Measurements from ENCODE around the gene GPR157. TPM values are rescaled to one million over a fixed set of nuclear protein-coding genes. Genes with fewer than 3 reads are reported as not detected.
A peak's percentile ranks its signal among the peaks of the same experiment; 100 is the strongest.

GPR157 gene
- total RNA-seq, 1 donor from 2014 or later, result 1.7 TPM

DNA sequence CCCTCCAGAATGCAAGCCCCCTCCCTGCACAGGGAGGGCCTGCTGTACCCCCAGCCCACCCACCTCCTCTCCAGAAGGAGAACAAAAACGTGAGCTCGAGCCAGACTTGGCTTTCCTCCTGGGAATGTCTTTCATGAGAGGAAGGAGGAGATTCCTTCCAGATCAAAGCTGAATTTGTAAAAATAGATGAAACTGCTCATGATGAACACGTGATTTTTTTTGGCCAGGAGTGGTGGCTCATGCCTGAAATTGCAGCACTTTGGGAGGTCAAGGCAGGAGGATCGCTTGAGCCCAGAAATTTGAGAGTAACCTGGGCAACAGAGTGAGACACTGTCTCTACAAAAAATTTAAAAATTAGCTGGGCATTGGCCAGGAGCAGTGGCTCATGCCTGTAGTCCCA, 21.8 kb downstream of the GPR157 start:
- no peak for TF ChIP-seq CTCF (conservative IDR thresholded peaks at IDR 0.05; ENCODE audit: low read depth, low read length)
- DNase-seq (ENCODE audit: low read depth), result no peak
- no peak overlapping the region for H3K4me3 ChIP-seq (ENCODE audit: low read depth, low read length)

GRCh38 chr1:9106286-9106685, 22.6 kb downstream of the GPR157 start:
- TF ChIP-seq CTCF (conservative IDR thresholded peaks at IDR 0.05; ENCODE audit: low read depth, low read length), result no peak
- no peak for DNase-seq (ENCODE audit: low read depth)
- H3K4me3 ChIP-seq (ENCODE audit: low read depth, low read length), result no peak overlapping the region

DNA sequence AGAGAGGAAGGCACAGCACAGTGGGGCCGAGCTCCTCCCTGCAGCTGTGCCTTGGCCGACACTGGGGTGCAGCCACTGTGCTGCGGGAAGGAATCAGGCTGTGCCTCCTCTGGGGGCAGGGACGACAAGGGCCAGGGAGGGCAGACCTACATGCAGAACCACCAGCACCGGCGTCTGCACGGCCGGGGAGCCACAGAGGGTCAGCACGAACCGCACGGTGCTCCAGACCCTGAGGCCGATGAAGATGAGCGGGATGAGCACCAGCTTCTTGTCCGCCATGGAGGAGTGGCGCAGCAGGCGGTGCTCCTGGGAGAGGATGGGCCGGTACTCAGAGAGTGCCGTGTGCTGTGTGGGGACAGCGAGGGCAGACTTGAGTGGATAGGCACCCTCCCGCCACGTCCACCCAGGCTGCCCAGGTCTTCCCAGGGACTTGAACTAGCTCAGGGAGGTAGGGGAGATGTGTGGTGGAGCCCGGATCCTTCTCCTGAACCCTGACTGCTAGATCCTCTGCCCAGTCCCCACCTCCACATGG, 23.5 kb downstream of the GPR157 start:
- no peak overlapping the region for H3K4me3 ChIP-seq (ENCODE audit: low read depth, low read length)
- TF ChIP-seq CTCF (conservative IDR thresholded peaks at IDR 0.05; ENCODE audit: low read depth, low read length), result no peak
- DNase-seq (ENCODE audit: low read depth), result no peak

- TF ChIP-seq CTCF (conservative IDR thresholded peaks at IDR 0.05; ENCODE audit: low read depth, low read length), result peak; percentile 90
- no peak overlapping the region for H3K4me3 ChIP-seq (ENCODE audit: low read depth, low read length)
- no peak for DNase-seq (ENCODE audit: low read depth)
Observed at GRCh38 chr1:9101510-9102146, 27.3 kb downstream of the GPR157 start.

- no peak for TF ChIP-seq CTCF (conservative IDR thresholded peaks at IDR 0.05; ENCODE audit: low read depth, low read length)
- no peak overlapping the region for H3K4me3 ChIP-seq (ENCODE audit: low read depth, low read length)
- DNase-seq (ENCODE audit: low read depth), result no peak
Observed at GRCh38 chr1:9100471-9101043, 28.3 kb downstream of the GPR157 start.

DNA sequence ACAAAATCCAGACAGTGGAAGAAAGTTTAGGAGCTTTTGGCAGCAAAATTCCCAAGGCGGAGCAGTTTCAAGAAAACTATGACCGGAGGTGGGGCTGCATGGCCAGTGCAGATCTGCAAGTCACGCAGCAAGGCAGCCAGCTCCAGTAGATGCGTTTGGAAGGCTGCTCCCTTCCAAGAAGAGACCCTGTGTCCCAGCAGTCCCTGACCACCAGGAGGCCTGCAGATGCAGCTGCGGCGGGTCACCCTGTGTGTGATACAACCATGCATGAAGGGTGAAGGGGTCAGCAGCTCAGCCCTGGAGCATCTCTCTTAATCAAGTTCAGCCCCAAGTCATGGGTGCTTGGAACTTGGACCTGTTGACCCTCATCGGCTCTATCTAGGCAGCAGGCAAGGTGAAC, 29.3 kb downstream of the GPR157 start:
- H3K4me3 ChIP-seq (ENCODE audit: low read depth, low read length), result no peak overlapping the region
- peak; percentile 20 for TF ChIP-seq CTCF (conservative IDR thresholded peaks at IDR 0.05; ENCODE audit: low read depth, low read length)
- DNase-seq (ENCODE audit: low read depth), result no peak
